ENCODE results near the gene CNDP2. TPM values are rescaled to one million over a fixed set of nuclear protein-coding genes. Genes with fewer than 3 reads are reported as not detected.

The CNDP2 gene
- total RNA-seq, 1 donor from 2014 or later = 213 TPM

- no peak for TF ChIP-seq CTCF (IDR thresholded peaks at IDR 0.05)
- ATAC-seq = no peak
- H3K9me3 ChIP-seq = no peaks in the 10 kb centered on the region
- DNase-seq = no peak
- intact Hi-C loops (cut with DNase I) = no loop called here
- H3K27me3 ChIP-seq = no peaks in the 10 kb centered on the region
- H3K27ac ChIP-seq = no peak overlapping the region
- no peaks in the 10 kb centered on the region for H3K36me3 ChIP-seq
- H3K4me1 ChIP-seq = no peaks in the 10 kb centered on the region
- H3K4me3 ChIP-seq = no peak overlapping the region
Measured at GRCh38 chr18:74488864-74489263, 7.3 kb upstream of the CNDP2 start.

GRCh38 chr18:74489676-74490075, 6.5 kb upstream of the CNDP2 start:
- Histone ChIP-seq H3K27ac (no peak overlapping the region), H3K4me3 (no peak overlapping the region), H3K4me1 (no peaks in the 10 kb centered on the region), H3K36me3 (no peaks in the 10 kb centered on the region), H3K9me3 (no peaks in the 10 kb centered on the region), H3K27me3 (no peaks in the 10 kb centered on the region)
- ATAC-seq = no peak
- TF ChIP-seq CTCF (IDR thresholded peaks at IDR 0.05) = no peak
- DNase-seq = no peak
- intact Hi-C loops (cut with DNase I) = no loop called here

GRCh38 chr18:74492259-74492658, 3.9 kb upstream of the CNDP2 start:
- TF ChIP-seq CTCF (IDR thresholded peaks at IDR 0.05) = no peak
- intact Hi-C loops (cut with DNase I) = no loop called here
- peaks cover 4% of the 10 kb centered on the region for H3K4me1 ChIP-seq
- no peak overlapping the region for H3K27ac ChIP-seq
- no peak for ATAC-seq
- no peak for DNase-seq
- H3K36me3 ChIP-seq = no peaks in the 10 kb centered on the region
- no peaks in the 10 kb centered on the region for H3K9me3 ChIP-seq
- H3K27me3 ChIP-seq = no peaks in the 10 kb centered on the region
- H3K4me3 ChIP-seq = no peak overlapping the region

- Histone ChIP-seq H3K9me3 (no peaks in the 10 kb centered on the region), H3K27me3 (no peaks in the 10 kb centered on the region), H3K4me3 (no peak overlapping the region), H3K4me1 (peaks cover 18% of the 10 kb centered on the region), H3K36me3 (no peaks in the 10 kb centered on the region), H3K27ac (no peak overlapping the region)
- peak; percentile 63 for TF ChIP-seq CTCF (IDR thresholded peaks at IDR 0.05)
- ATAC-seq = no peak
- DNase-seq = no peak
- intact Hi-C loops (cut with DNase I) = no loop called here
Measured at GRCh38 chr18:74493689-74494088, 2.5 kb upstream of the CNDP2 start.

GRCh38 chr18:74494514-74494913, 1.6 kb upstream of the CNDP2 start:
- peaks cover 25% of the 10 kb centered on the region for H3K4me1 ChIP-seq
- no peaks in the 10 kb centered on the region for H3K36me3 ChIP-seq
- intact Hi-C loops (cut with DNase I) = no loop called here
- TF ChIP-seq CTCF (IDR thresholded peaks at IDR 0.05) = no peak
- no peaks in the 10 kb centered on the region for H3K9me3 ChIP-seq
- H3K4me3 ChIP-seq = no peak overlapping the region
- no peak for DNase-seq
- no peak for ATAC-seq
- no peak overlapping the region for H3K27ac ChIP-seq
- H3K27me3 ChIP-seq = no peaks in the 10 kb centered on the region
